Measurements from ENCODE around the gene NUP93. TPM values are rescaled to one million over a fixed set of nuclear protein-coding genes. Genes with fewer than 3 reads are reported as not detected.

Gene NUP93
- total RNA-seq, 1 experiment from 2014 or later = 165 TPM

GRCh38 chr16:56715126-56715525 lies 14.8 kb upstream of the NUP93 start:
- Mint-ChIP-seq H3K27me3 (ENCODE audit: low read depth) (peaks cover 51% of the 10 kb centered on the region), H3K9me3 (peaks cover 0 to 4% of the 10 kb centered on the region in 2 experiments; a peak in 2 of 5 replicates), H3K4me3 (no peak overlapping the region), H3K4me1 (peaks cover 5 to 9% of the 10 kb centered on the region in 2 experiments), H3K36me3 (ENCODE audit: insufficient read depth in 1 of 3, low read depth in 3 of 3) (no peaks in the 10 kb centered on the region), H3K27ac (no peak overlapping the region)
- Histone ChIP-seq H4K8ac (replicated peaks; ENCODE audit: insufficient read length, low read depth, low read length) (no peak overlapping the region), H3K27ac (ENCODE audit: insufficient read length, low read depth, low read length) (no peak overlapping the region), H2AFZ (ENCODE audit: low read length) (no peak overlapping the region), H3T11ph (ENCODE audit: low read length) (no peak overlapping the region), H3K9me3 (ENCODE audit: control insufficient read depth, low read depth, low read length) (no peaks in the 10 kb centered on the region), H3K27me3 (ENCODE audit: insufficient read depth, low read length) (no peaks in the 10 kb centered on the region; the same call in 1 of the 2 replicates), H2BK15ac (ENCODE audit: low read depth, low read length) (no peak overlapping the region), H4K91ac (ENCODE audit: insufficient read length, low read depth, low read length) (no peak overlapping the region), H2BK20ac (ENCODE audit: low read depth, low read length, poor library complexity, severe bottlenecking) (no peak overlapping the region), H3K18ac (ENCODE audit: insufficient read length, low read depth, low read length) (no peak overlapping the region), H3K4ac (ENCODE audit: low read depth, low read length) (no peak overlapping the region), H3K9ac (ENCODE audit: extremely low read depth, insufficient read length, low read length) (no peak overlapping the region), H3K23me2 (ENCODE audit: insufficient read length, low read depth, low read length, poor library complexity, severe bottlenecking) (no peaks in the 10 kb centered on the region), H3K4me1 (ENCODE audit: insufficient read depth, low read length) (no peaks in the 10 kb centered on the region), H3K79me2 (ENCODE audit: insufficient read depth, low read length) (no peaks in the 10 kb centered on the region), H3K4me2 (ENCODE audit: insufficient read depth, insufficient read length, low read length) (no peak overlapping the region), H2BK5ac (ENCODE audit: insufficient read length, low read length) (no peak overlapping the region), H2BK12ac (ENCODE audit: insufficient read length, low read depth, low read length) (no peak overlapping the region), H2BK120ac (ENCODE audit: low read depth, low read length, poor library complexity, severe bottlenecking) (no peak overlapping the region), H3K79me1 (ENCODE audit: insufficient read depth, low read depth, low read length, poor library complexity, severe bottlenecking) (no peaks in the 10 kb centered on the region), H4K20me1 (ENCODE audit: control insufficient read depth, insufficient read depth, insufficient read length) (no peaks in the 10 kb centered on the region), H2AK5ac (ENCODE audit: insufficient read length, low read length) (no peak overlapping the region), H4K5ac (ENCODE audit: insufficient read length, low read depth, low read length) (no peak overlapping the region), H3K56ac (ENCODE audit: insufficient read length, low read depth, low read length) (no peak overlapping the region), H3K23ac (ENCODE audit: insufficient read length, low read depth, low read length) (no peak overlapping the region), H3K14ac (ENCODE audit: insufficient read depth, low read length) (no peak overlapping the region)
- TF ChIP-seq CTCF (conservative IDR thresholded peaks at IDR 0.05) = no peak
- WGBS (ENCODE audit: extremely low coverage, insufficient read length, low lambda C conversion rate) = no CpG with 5 or more reads among the region's 4 CpGs
- DNase-seq = no peak

Measured in H9 (cell line).